Endodermal cell (in vitro differentiated cells): ENCODE results near the gene CMTM4. TPM values are rescaled to one million over a fixed set of nuclear protein-coding genes. Genes with fewer than 3 reads are reported as not detected.

ENCODE experiments used
- DNase-seq: peaks from one replicate; pipeline ENCODE4 v3.0.0-alpha.2; 2017
- H3K27ac ChIP-seq: 2 replicates; pipeline ENCODE4 v1.5.1; 2013; ENCODE audit warnings: mild to moderate bottlenecking, low read depth, low read length, moderate library complexity
- H3K27me3 ChIP-seq: 2 replicates; pipeline ENCODE4 v1.6.1; 2013; ENCODE audit warnings: mild to moderate bottlenecking, low read length, moderate library complexity; ENCODE audit not compliant: insufficient read depth, control insufficient read depth, poor library complexity, severe bottlenecking
- H3K36me3 ChIP-seq: 2 replicates; pipeline ENCODE4 v1.7.0; 2013; ENCODE audit warnings: mild to moderate bottlenecking, low read length, moderate library complexity; ENCODE audit not compliant: control insufficient read depth, insufficient read depth
- H3K4me1 ChIP-seq: one replicate; pipeline ENCODE4 v1.7.0; 2013; ENCODE audit warnings: low read length; ENCODE audit not compliant: control insufficient read depth, insufficient read depth
- H3K4me3 ChIP-seq: 2 replicates; pipeline ENCODE4 v1.5.1; 2013; ENCODE audit warnings: mild to moderate bottlenecking, low read length, moderate library complexity
- H3K9ac ChIP-seq: 2 replicates; pipeline ENCODE4 v1.6.1; 2013; ENCODE audit warnings: mild to moderate bottlenecking, low read length, moderate library complexity; ENCODE audit not compliant: poor library complexity, severe bottlenecking; ENCODE audit errors: extremely low read depth
- H3K9me3 ChIP-seq: 2 replicates; pipeline ENCODE4 v1.6.1; 2013; ENCODE audit warnings: mild to moderate bottlenecking, low read length, moderate library complexity; ENCODE audit not compliant: control insufficient read depth
- H3K27ac Mint-ChIP-seq: 2 replicates; pipeline ENCODE4 v1.8.0; 2020; ENCODE audit warnings: mixed read lengths
- H3K27me3 Mint-ChIP-seq: 2 replicates; pipeline ENCODE4 v1.8.0; 2021; ENCODE audit warnings: mild to moderate bottlenecking, mixed read lengths; ENCODE audit not compliant: insufficient read depth
- H3K36me3 Mint-ChIP-seq: 2 replicates; pipeline ENCODE4 v1.8.0; 2020; ENCODE audit warnings: low read depth, mixed read lengths
- H3K4me1 Mint-ChIP-seq: 2 replicates; pipeline ENCODE4 v1.8.0; 2020; ENCODE audit warnings: mixed read lengths
- H3K4me3 Mint-ChIP-seq: 2 replicates; pipeline ENCODE4 v1.8.0; 2020; ENCODE audit warnings: mild to moderate bottlenecking, moderate library complexity, mixed read lengths
- H3K9me3 Mint-ChIP-seq: 2 replicates; pipeline ENCODE4 v1.8.0; 2020; ENCODE audit warnings: mild to moderate bottlenecking, mixed read lengths
- CTCF ChIP-seq: fragments of 200-600 bp; sonication (generic); conservative IDR thresholded peaks from 2 replicates; pipeline ENCODE4 v1.5.0; 2021; ENCODE audit warnings: antibody characterized with exemption, mild to moderate bottlenecking
- WGBS, 2 experiments: methylation state at CpG; one replicate each; pipeline versions ENCODE4 v1.1.5 to v1.1.7; 2013; ENCODE audit warnings: missing lambda C conversion rate in 2 of 2, mixed read lengths in 1 of 2; ENCODE audit not compliant: insufficient coverage in 1 of 2, insufficient read length in 1 of 2; 5-methylcytosine and 5-hydroxymethylcytosine counted together
- total RNA-seq, 2 donors: library from RNA; stranded (reverse); fragmentation: NEBNext Ultra II Directional in 1 of 2; extraction: Animal tissue kit (Norgen Biotek cat#: 25700) in 1 of 2; gene quantifications; 2 replicates in 1 of 2; 3 replicates in 1 of 2; pipeline ENCODE4 v1.2.1, GENCODE V29; 2021

CMTM4 gene
- total RNA-seq, 2 donors from 2014 or later: 68.2 to 76.2 TPM

DNA sequence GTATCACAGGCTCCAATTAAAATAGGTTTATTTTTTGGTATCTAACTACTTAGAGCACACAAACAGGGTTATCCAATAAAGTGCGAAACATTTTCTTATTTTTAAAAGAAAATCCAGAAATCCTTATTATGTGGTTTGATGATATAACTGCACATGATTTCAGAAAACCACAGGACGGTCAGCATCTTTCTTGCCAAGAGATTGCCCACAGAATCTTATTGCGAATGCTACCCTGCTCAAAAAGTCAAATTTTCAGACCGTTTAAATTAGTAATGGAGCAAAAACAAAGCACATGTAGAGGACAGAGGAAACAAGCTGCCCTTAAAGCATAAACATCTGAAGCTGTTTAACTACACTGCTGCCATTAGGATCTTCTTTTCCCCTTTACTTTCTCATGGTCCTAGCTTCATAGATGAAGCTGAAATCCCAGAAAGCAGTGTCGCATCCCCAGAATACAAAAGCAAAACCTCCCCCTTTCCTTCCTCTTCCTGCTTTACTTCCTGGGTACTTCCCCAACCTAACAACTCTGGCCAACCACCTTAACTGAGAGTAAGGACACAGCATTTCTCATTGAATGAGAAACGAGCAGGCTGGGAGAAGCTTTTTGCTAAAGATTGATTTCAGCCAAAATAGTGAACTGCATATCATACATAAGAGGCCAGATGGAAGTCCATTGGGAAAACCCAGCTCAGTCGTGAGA lies 43.7 kb downstream of the CMTM4 start:
- Histone ChIP-seq H3K36me3 (peaks cover 5% of the 10 kb centered on the region), H3K9ac (no peak overlapping the region), H3K27ac (no peak overlapping the region), H3K27me3 (no peaks in the 10 kb centered on the region), H3K9me3 (no peaks in the 10 kb centered on the region), H3K4me3 (no peak overlapping the region), H3K4me1 (no peaks in the 10 kb centered on the region)
- Mint-ChIP-seq H3K9me3 (no peaks in the 10 kb centered on the region), H3K27me3 (no peaks in the 10 kb centered on the region), H3K4me3 (no peak overlapping the region), H3K36me3 (no peaks in the 10 kb centered on the region), H3K4me1 (peaks cover 30% of the 10 kb centered on the region), H3K27ac (no peak overlapping the region)
- WGBS, 2 experiments: 87 to 93% methylated on average over 5 of the region's 7 CpGs
- TF ChIP-seq CTCF: no peak
- DNase-seq: no peak

- Mint-ChIP-seq H3K4me3 (no peak overlapping the region), H3K9me3 (no peaks in the 10 kb centered on the region), H3K27me3 (no peaks in the 10 kb centered on the region), H3K27ac (peak overlapping the region; percentile 76), H3K4me1 (peaks cover 30% of the 10 kb centered on the region), H3K36me3 (peaks cover 3% of the 10 kb centered on the region)
- Histone ChIP-seq H3K9me3 (no peaks in the 10 kb centered on the region), H3K36me3 (no peaks in the 10 kb centered on the region), H3K4me3 (no peak overlapping the region), H3K4me1 (no peaks in the 10 kb centered on the region), H3K27ac (no peak overlapping the region), H3K27me3 (no peaks in the 10 kb centered on the region), H3K9ac (no peak overlapping the region)
- TF ChIP-seq CTCF: no peak
- DNase-seq: no peak
- WGBS, 2 experiments: 95 to 98% methylated on average over 6 of the region's 6 CpGs
Measured at GRCh38 chr16:66651965-66652364, 44.6 kb downstream of the CMTM4 start.

GRCh38 chr16:66651474-66651765 lies 45.1 kb downstream of the CMTM4 start:
- H3K9me3 ChIP-seq: no peaks in the 10 kb centered on the region
- no peaks in the 10 kb centered on the region for H3K36me3 ChIP-seq
- H3K9ac ChIP-seq: no peak overlapping the region
- Mint-ChIP-seq H3K36me3 (peaks cover 3% of the 10 kb centered on the region), H3K27ac (peak overlapping the region; percentile 32), H3K4me1 (peaks cover 30% of the 10 kb centered on the region), H3K4me3 (peak overlapping the region; percentile 11), H3K9me3 (no peaks in the 10 kb centered on the region), H3K27me3 (no peaks in the 10 kb centered on the region)
- no peak overlapping the region for H3K4me3 ChIP-seq
- no peaks in the 10 kb centered on the region for H3K4me1 ChIP-seq
- H3K27ac ChIP-seq: no peak overlapping the region
- TF ChIP-seq CTCF: no peak
- no peaks in the 10 kb centered on the region for H3K27me3 ChIP-seq
- no peak for DNase-seq
- WGBS, 2 experiments: 20 to 73% methylated on average over 2 of the region's 2 CpGs
